NCI-H460 (cell line): ENCODE data around the gene PSMB11. TPM values are rescaled to one million over a fixed set of nuclear protein-coding genes. Genes with fewer than 3 reads are reported as not detected.
"Not testable (repeated sequence)": the region's sequence is repeated elsewhere in the genome, so short reads cannot be mapped to it uniquely, and the experiment has no call there.

Source experiments
- DNase-seq: peaks from one replicate; pipeline ENCODE4 v3.0.0-alpha.2; 2016; ENCODE audit warnings: low read depth; ENCODE audit errors: extremely low read depth
- total RNA-seq: library from RNA; depleted of rRNA; stranded (reverse); fragments of >200 nt; shearing (Covaris generic); gene quantifications from 2 replicates; pipeline ENCODE4 v1.2.3, GENCODE V29; 2014

PSMB11 gene
- total RNA-seq, 1 experiment from 2014 or later: not detected

GRCh38 chr14:23013054-23013748 is 28.8 kb upstream of the PSMB11 start:
- no peak for DNase-seq

GRCh38 chr14:23013749-23014054 is 28.3 kb upstream of the PSMB11 start:
- DNase-seq: not testable (repeated sequence)

GRCh38 chr14:23015618-23016017 is 26.4 kb upstream of the PSMB11 start:
- DNase-seq: no peak

DNA sequence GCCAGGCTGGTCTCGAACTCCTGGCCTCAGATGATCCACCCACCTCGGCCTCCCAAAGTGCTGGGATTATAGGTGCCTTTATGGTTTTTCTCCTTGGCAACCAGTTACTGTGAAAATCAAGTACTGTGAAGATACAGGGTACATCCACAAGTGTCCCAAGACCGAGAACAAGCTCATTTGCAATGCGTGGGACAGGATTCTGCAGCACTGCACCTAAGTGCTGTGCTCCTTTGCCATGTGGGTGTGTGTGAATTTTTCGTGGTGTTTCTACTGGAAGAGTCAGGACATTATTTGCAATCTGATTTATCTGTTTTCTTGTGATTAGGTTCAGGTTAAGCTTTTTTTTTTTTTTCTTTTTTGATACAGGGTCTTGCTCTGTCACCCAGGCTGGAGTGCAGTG is 24.9 kb upstream of the PSMB11 start:
- DNase-seq: no peak

GRCh38 chr14:23018107-23018506 is 23.9 kb upstream of the PSMB11 start:
- DNase-seq: no peak

- no peak for DNase-seq
These were observed 21.6 kb upstream of the PSMB11 start for GRCh38 chr14:23020143-23021128.

DNA sequence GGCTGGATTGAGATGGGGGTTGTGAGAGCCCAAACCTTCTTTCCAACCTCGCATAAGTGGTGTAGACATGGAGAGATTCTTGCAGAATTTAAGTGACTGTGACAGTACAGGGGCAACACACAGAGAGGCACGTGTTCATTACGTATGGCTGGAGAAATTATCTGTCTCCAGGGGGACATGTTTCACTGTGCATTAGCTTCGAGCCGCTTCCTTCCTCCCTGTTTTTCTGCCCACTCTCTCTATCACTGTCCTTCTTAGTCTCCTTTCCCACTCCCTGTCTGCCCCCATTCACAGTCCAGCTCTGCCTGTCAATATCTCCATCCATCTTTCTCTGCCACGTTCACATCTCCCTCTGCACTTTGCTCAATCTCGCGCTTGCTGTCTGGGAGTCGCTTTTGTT is 20.6 kb upstream of the PSMB11 start:
- DNase-seq: no peak

DNA sequence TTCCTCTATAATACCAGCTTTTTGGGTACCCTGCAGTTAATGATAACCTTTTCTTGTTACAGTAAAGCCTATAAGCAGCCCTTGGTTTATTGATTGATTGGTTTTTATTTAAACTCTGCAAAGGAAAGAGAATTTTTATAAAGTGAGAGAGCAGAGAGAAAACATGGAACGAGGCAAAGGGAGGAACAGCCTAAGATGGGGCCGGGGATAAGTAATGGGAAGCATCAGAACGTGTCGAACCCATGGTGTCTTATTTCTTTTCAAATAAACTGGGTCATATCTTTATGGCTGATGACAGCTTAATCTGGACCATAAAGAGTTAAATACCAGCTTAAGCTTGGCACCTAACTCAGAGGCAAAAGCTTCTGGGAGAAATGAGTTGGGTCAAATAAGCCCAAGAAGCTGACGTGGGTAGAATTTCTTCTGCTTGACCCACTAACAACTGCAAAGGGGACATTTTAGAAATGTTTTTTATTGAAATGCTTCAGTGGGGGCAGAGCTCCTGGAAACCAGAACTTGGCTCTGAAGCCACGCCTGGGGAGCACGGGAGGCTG is 20.0 kb upstream of the PSMB11 start:
- DNase-seq: no peak

DNA sequence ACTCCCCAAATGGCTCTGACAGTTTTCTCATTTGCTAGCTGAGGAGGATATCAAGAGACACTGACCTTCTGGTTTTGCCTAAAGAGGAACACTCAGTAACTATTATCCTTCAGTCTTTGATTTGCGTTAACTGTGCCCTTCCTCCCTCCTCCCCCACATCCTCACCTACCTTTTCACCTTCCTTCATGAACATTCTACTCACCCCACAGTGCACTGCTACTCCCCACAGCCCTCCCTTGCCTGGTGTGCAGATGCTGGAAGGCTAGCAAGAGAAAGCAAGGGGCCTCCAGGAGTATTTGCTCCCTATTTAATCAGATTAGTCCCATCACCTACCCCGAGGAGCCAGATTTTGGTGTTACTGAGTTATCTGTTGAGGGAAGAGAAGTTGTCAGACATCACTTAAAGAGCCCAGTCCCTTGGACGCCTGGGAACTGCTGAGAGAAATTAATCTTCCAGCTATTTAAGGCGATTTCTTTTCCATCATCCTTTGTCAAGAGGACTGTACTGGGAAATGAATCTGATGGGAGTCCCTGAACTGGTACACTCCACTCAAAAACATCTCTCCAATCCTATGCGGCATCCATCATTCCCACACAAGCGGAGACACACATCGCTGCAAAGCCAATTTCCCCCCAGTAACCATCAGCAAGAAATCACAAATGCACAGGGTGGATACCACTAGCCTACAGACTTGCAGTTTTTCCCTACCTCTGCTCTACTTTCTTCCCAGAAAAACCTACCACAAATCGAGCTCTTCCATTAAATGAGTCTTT is 18.8 kb upstream of the PSMB11 start:
- DNase-seq: no peak

- no peak for DNase-seq
These were observed 18.2 kb upstream of the PSMB11 start for GRCh38 chr14:23023795-23024152.

DNA sequence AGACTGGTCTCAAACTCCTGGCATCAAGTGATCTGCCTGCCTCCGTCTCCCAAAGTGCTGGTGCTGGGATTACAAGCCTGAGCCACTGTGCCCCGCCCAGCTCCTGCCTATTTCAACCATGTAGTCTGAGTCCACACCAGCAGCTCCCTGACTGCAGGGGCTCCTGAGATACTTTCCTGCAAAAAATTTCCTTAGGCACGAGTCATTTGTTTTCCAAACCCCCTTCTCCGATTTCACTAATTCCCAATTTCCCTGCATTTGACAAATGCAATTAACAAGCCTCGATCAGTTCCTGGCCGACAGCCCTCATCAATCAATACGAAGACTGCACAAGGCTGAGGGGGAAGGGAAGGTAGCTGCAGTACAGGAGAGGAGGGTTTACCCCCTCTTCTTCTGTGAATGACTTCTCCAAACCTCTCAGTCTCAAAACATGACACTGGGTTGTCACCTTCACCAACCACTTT is 17.4 kb upstream of the PSMB11 start:
- no peak for DNase-seq

- DNase-seq: no peak
These were observed 16.7 kb upstream of the PSMB11 start for GRCh38 chr14:23025151-23025814.

- DNase-seq: no peak
These were observed 13.2 kb upstream of the PSMB11 start for GRCh38 chr14:23028799-23029198.

DNA sequence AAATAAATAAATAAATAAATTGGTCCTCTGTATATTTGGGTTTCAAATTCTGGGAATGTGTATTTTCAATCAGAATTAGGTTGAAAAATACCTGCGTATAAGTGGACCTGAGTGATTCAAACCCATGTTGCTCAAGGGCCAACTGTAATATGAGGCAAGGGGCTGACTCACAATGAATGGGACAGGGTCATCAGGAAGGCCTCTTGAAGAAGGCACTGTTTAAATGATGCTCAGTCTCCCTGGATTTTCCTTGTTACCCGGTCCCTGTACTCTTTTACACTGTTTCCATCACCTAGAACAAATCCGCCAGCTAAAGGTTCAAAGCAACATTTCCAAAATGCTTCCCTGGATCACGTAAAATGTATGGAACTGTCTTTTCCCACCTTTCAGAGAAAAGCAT is 11.1 kb upstream of the PSMB11 start:
- no peak for DNase-seq

DNA sequence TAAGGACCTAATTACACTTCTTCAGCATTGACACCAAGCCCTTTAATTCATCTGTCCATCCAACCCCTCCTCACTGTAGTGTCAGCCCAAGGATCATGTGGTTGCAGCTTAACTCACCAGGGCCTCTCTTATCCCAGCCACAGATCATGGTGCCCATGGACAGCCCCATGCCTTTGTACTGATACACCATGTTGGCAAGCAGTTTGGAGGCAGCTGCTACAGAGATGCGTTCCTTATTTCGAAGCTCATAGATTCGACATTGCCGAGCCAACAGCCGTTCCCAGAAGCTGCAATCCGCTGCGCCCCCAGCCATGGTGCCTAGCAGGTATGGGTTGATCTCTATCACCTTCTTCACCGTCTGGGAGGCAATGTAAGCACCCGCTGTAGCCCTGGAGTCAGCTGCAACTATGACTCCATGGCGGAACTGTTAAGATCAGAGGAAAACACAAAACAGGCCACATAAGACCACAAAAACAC is 8.7 kb upstream of the PSMB11 start:
- DNase-seq: no peak

GRCh38 chr14:23033801-23034497 is 8.1 kb upstream of the PSMB11 start:
- no peak for DNase-seq

GRCh38 chr14:23034498-23035302 is 7.3 kb upstream of the PSMB11 start, which contains the start of gene PSMB5:
PSMB5 (minus strand) TSS chr14:23034900; CDS start chr14:23034881, 19 bp downstream.
- peak; percentile 95 for DNase-seq

- DNase-seq: no peak
These were observed 6.5 kb upstream of the PSMB11 start for GRCh38 chr14:23035303-23036144.
